Endothelial cell of umbilical vein (primary cell): ENCODE measurements around the gene ADRA2C. TPM values are rescaled to one million over a fixed set of nuclear protein-coding genes. Genes with fewer than 3 reads are reported as not detected.

Experiments used
- BruUV-seq: library from RNA; stranded (reverse); fragments of 400-500 nt; replicated peaks from 2 replicates; lab custom pipeline; 2021; lab: Mats Ljungman, UMichigan
- CTCF ChIA-PET: fragments of 300-600, 350-600 bp; sonication (Branson Sonifier 250); formaldehyde crosslinking; loops from one replicate; lab custom pipeline; 2021; ENCODE audit warnings: antibody characterized with exemption, inconsistent platforms; lab: Charles Lee
- POLR2A ChIA-PET: fragments of 300-600, 350-600 bp; sonication (Branson Sonifier 250); formaldehyde crosslinking; loops from one replicate; lab custom pipeline; 2021; ENCODE audit warnings: antibody characterized with exemption, inconsistent platforms; lab: Charles Lee
- DNase-seq: peaks from one replicate; pipeline ENCODE4 v3.0.0-alpha.2; 2011; ENCODE audit warnings: low read depth, low spot score
- FAIRE-seq: peaks from 2 replicates; lab custom pipeline; 2011; peaks lifted over from hg19 to GRCh38; lab: Jason Lieb, UNC
- H2AFZ ChIP-seq: 2 replicates; pipeline ENCODE4 v1.6.0; 2012; ENCODE audit warnings: low read depth, low read length, control low read depth, inconsistent platforms
- H3K27ac ChIP-seq: 2 replicates; pipeline ENCODE4 v1.5.1; 2011; ENCODE audit warnings: low read depth, mild to moderate bottlenecking, control low read depth, low read length, moderate library complexity; ENCODE audit not compliant: insufficient read depth
- H3K27me3 ChIP-seq, 2 experiments: 2 replicates each; pipeline versions ENCODE4 v1.6.0 to v1.6.1; 2011; ENCODE audit warnings: low read length in 2 of 2, mixed read lengths in 1 of 2; ENCODE audit not compliant: control insufficient read depth in 2 of 2, insufficient read depth in 2 of 2
- H3K36me3 ChIP-seq, 2 experiments: 2 replicates in 1 of 2; 3 replicates in 1 of 2; pipeline ENCODE4 v1.5.1; 2011; ENCODE audit warnings: low read length in 2 of 2, mild to moderate bottlenecking in 1 of 2, moderate library complexity in 1 of 2; ENCODE audit not compliant: control insufficient read depth in 2 of 2, insufficient read depth in 2 of 2; ENCODE audit errors: extremely low read depth in 1 of 2
- H3K4me1 ChIP-seq: 3 replicates; pipeline ENCODE4 v1.5.1; 2011; ENCODE audit warnings: mild to moderate bottlenecking, low read length; ENCODE audit not compliant: control insufficient read depth, insufficient read depth; ENCODE audit errors: extremely low read depth
- H3K4me2 ChIP-seq: 2 replicates; pipeline ENCODE4 v1.6.1; 2011; ENCODE audit warnings: low read length, control low read depth, mixed read lengths; ENCODE audit not compliant: insufficient read depth
- H3K4me3 ChIP-seq, 3 experiments: fragments of 200-600 bp in 1 of 3; sonication (generic), shearing (Covaris generic) in 1 of 3; replicated peaks in 1 of 3; 2 replicates each; pipeline ENCODE4 v1.5.1; 2011 to 2016; ENCODE audit warnings: control low read depth in 3 of 3, low read length in 3 of 3, mild to moderate bottlenecking in 2 of 3, inconsistent platforms in 1 of 3, low read depth in 1 of 3, moderate library complexity in 1 of 3; ENCODE audit not compliant: insufficient read depth in 1 of 3
- H3K79me2 ChIP-seq: 2 replicates; pipeline ENCODE4 v1.6.0; 2012; ENCODE audit warnings: low read length, inconsistent platforms; ENCODE audit not compliant: control insufficient read depth, insufficient read depth
- H3K9ac ChIP-seq: replicated peaks from 2 replicates; pipeline ENCODE3; 2011; ENCODE audit warnings: low read length, control low read depth; ENCODE audit not compliant: insufficient read depth; ENCODE audit errors: extremely low read depth
- H3K9me1 ChIP-seq: replicated peaks from 3 replicates; pipeline ENCODE4 v1.6.0; 2011; ENCODE audit warnings: mild to moderate bottlenecking, low read length; ENCODE audit not compliant: control insufficient read depth, insufficient read depth; ENCODE audit errors: extremely low read depth
- H3K9me3 ChIP-seq: replicated peaks from 2 replicates; pipeline ENCODE4 v1.5.1; 2012; ENCODE audit warnings: low read length, inconsistent platforms; ENCODE audit not compliant: control insufficient read depth, insufficient read depth
- H4K20me1 ChIP-seq: replicated peaks from 2 replicates; pipeline ENCODE3; 2011; ENCODE audit warnings: mild to moderate bottlenecking, low read length; ENCODE audit not compliant: control insufficient read depth, insufficient read depth; ENCODE audit errors: extremely low read depth
- CTCF ChIP-seq, 2 donors: IDR thresholded peaks; 1 replicate in 1 of 2; 2 replicates in 1 of 2; pipeline ENCODE4 v1.5.1; 2011; ENCODE audit warnings: low read length in 2 of 2, mild to moderate bottlenecking in 2 of 2, moderate library complexity in 2 of 2, control low read depth in 1 of 2, inconsistent platforms in 1 of 2, low read depth in 1 of 2; ENCODE audit not compliant: insufficient read depth in 1 of 2; ENCODE audit errors: extremely low read depth in 1 of 2
- EZH2 ChIP-seq: IDR thresholded peaks from 2 replicates; pipeline ENCODE4 v1.6.1; 2012; ENCODE audit warnings: borderline replicate concordance, low read depth, mild to moderate bottlenecking, moderate library complexity, low read length, inconsistent platforms; ENCODE audit not compliant: severe bottlenecking
- FOS ChIP-seq: IDR thresholded peaks from 2 replicates; pipeline ENCODE4 v1.6.1; 2011; ENCODE audit warnings: mild to moderate bottlenecking, low read length, moderate library complexity, borderline replicate concordance; ENCODE audit not compliant: insufficient read depth
- GATA2 ChIP-seq: IDR thresholded peaks from 2 replicates; pipeline ENCODE4 v1.7.0; 2011; ENCODE audit warnings: low read depth, mild to moderate bottlenecking, moderate library complexity, mixed read lengths, low read length; ENCODE audit not compliant: insufficient read length, insufficient read depth
- JUN ChIP-seq: IDR thresholded peaks from 2 replicates; pipeline ENCODE4 v1.6.1; 2011; ENCODE audit warnings: borderline replicate concordance, low read depth; ENCODE audit not compliant: insufficient read length, insufficient read depth
- MAX ChIP-seq: IDR thresholded peaks from 2 replicates; pipeline ENCODE4 v1.6.1; 2011; ENCODE audit not compliant: insufficient read depth, insufficient read length
- MYC ChIP-seq: IDR thresholded peaks from one replicate; pipeline ENCODE4 v1.6.1; 2011; ENCODE audit warnings: mild to moderate bottlenecking, low read depth, low read length
- POLR2A ChIP-seq: IDR thresholded peaks from 2 replicates; pipeline ENCODE4 v1.6.1; 2012; ENCODE audit warnings: low read depth, mild to moderate bottlenecking, control low read depth, low read length
- POLR2AphosphoS5 ChIP-seq: IDR thresholded peaks from 2 replicates; pipeline ENCODE4 v1.6.1; 2012; ENCODE audit warnings: low read depth, mild to moderate bottlenecking, control low read depth, low read length, moderate library complexity; ENCODE audit not compliant: insufficient read depth
- dilution Hi-C: fragments of 300-500 bp; cut with MboI; formaldehyde crosslinking; loops from one replicate; pipeline ENCODE4 v1.15.0; 2019; ENCODE audit warnings: low sequenced_read_pairs; ENCODE audit not compliant: extremely low pct_ligation_motif_present
- intact Hi-C: fragments of 100-400 bp; cut with micrococcal nuclease; formaldehyde crosslinking; loops from one replicate; pipeline ENCODE4 v1.10.0; 2022
- polyA plus RNA-seq, 4 experiments: library from polyadenylated mRNA; depleted of rRNA in 3 of 4; stranded (reverse) in 3 of 4; unstranded in 1 of 4; fragments of >200 nt; gene quantifications; 2 replicates each; pipeline versions ENCODE4 v1.2.1 to v1.2.3, GENCODE V29; 2011 to 2012; ENCODE audit warnings: missing spikeins in 1 of 4
- total RNA-seq: library from RNA; stranded (reverse); gene quantifications from 2 replicates; pipeline ENCODE4 v1.2.3, GENCODE V29; 2021

Gene ADRA2C
- total and polyA plus RNA-seq, 2 donors (not counting 3 experiments of a cell fraction or from before 2014, with no cell fraction given), result 0.03 to 0.40 TPM

GRCh38 chr4:3739577-3739976 is 26.6 kb upstream of the ADRA2C start:
- dilution Hi-C loops, result no loop called here
- Histone ChIP-seq H3K9me1 (no peaks in the 10 kb centered on the region), H3K4me1 (no peaks in the 10 kb centered on the region), H3K4me3 (no peak overlapping the region), H4K20me1 (no peaks in the 10 kb centered on the region), H3K36me3 (no peaks in the 10 kb centered on the region), H3K9me3 (no peaks in the 10 kb centered on the region), H3K27ac (no peak overlapping the region), H3K27me3 (no peaks in the 10 kb centered on the region), H2AFZ (no peak overlapping the region), H3K9ac (no peak overlapping the region), H3K79me2 (no peaks in the 10 kb centered on the region), H3K4me2 (no peak overlapping the region)
- CTCF ChIA-PET, result interaction anchor here (1.4 kb wide), 1 partner anchor 141 kb away, joined by 3 read pairs; no protein-coding TSS in a partner anchor
- BruUV-seq, result no TSS peak
- TF ChIP-seq MAX (no peak), EZH2 (no peak), GATA2 (no peak)
- no peak for FAIRE-seq
- POLR2A ChIA-PET, result no interaction called here
- intact Hi-C loops, result no loop called here
- no peak for DNase-seq

DNA sequence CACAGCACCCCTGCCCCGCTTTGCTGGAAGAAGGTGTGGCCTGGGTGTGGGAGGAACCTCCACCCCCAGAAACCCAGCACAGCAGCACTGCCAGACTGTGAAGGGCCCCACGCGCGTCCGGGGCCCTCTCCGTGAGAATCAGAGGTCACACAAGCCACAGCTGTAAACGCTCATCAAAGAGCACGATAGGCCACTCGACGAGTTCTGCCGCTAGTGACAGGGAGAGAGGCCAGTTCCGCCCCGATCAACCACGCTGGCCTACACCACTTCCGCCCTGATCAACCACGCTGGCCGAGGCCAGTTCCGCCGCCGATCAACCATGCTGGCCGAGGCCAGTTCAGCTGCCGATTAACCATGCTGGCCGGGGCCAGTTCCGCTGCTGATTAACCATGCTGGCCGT is 25.9 kb upstream of the ADRA2C start:
- BruUV-seq, result no TSS peak

More for the DNA sequence above, 25.9 kb upstream of the ADRA2C start:
- ChIA-PET CTCF (interaction anchor here (1.4 kb wide), 1 partner anchor 140 kb away, joined by 3 read pairs; no protein-coding TSS in a partner anchor), POLR2A (no interaction called here)
- Histone ChIP-seq H3K9me3 (no peaks in the 10 kb centered on the region), H3K4me3 (no peak overlapping the region), H3K9me1 (no peaks in the 10 kb centered on the region), H3K4me1 (no peaks in the 10 kb centered on the region), H3K79me2 (no peaks in the 10 kb centered on the region), H2AFZ (no peak overlapping the region), H4K20me1 (no peaks in the 10 kb centered on the region), H3K36me3 (no peaks in the 10 kb centered on the region), H3K4me2 (no peak overlapping the region), H3K27me3 (peaks cover 0 to 5% of the 10 kb centered on the region in 2 experiments), H3K9ac (no peak overlapping the region), H3K27ac (no peak overlapping the region)
- FAIRE-seq, result no peak
- no peak for DNase-seq
- TF ChIP-seq MAX, result no peak
- TF ChIP-seq POLR2A, result no peak
- no peak for TF ChIP-seq POLR2AphosphoS5
- no peak for TF ChIP-seq CTCF (IDR thresholded peaks at IDR 0.05; ENCODE audit: extremely low read depth in 1 of 2, insufficient read depth in 1 of 2, low read depth in 1 of 2, low read length in 2 of 2)
- TF ChIP-seq GATA2, result no peak
- TF ChIP-seq FOS, result no peak
- TF ChIP-seq EZH2, result no peak
- no peak for TF ChIP-seq JUN
- TF ChIP-seq MYC, result no peak
- dilution Hi-C loops, result no loop called here
- intact Hi-C loops, result no loop called here
